GF-D8 (cell line): ENCODE data around the gene TOR1B.

Experiments used
- DNase-seq: peaks from one replicate; lab custom pipeline; 2025; lab: John Stamatoyannopoulos, UW

TOR1B gene

GRCh38 chr9:129845373-129845772, 42.4 kb downstream of the TOR1B start:
- DNase-seq: no peak

- no peak for DNase-seq
These were observed 45.9 kb downstream of the TOR1B start for GRCh38 chr9:129848712-129849441.

GRCh38 chr9:129849901-129850300, 46.9 kb downstream of the TOR1B start:
- DNase-seq: no peak

GRCh38 chr9:129850821-129851550, 48.0 kb downstream of the TOR1B start:
- DNase-seq: no peak

- no peak for DNase-seq
These were observed 48.8 kb downstream of the TOR1B start for GRCh38 chr9:129851821-129852220.

GRCh38 chr9:129852579-129852978, 49.6 kb downstream of the TOR1B start:
- no peak for DNase-seq

GRCh38 chr9:129853614-129854013, 50.6 kb downstream of the TOR1B start:
- no peak for DNase-seq

GRCh38 chr9:129854588-129855110, 51.7 kb downstream of the TOR1B start:
- no peak for DNase-seq

GRCh38 chr9:129857207-129857606, 54.2 kb downstream of the TOR1B start:
- DNase-seq: no peak

- DNase-seq: no peak
These were observed 55.4 kb downstream of the TOR1B start for GRCh38 chr9:129858167-129858962.
